T-cell (primary cell): Measurements from ENCODE around the gene EGFL6. TPM values are rescaled to one million over a fixed set of nuclear protein-coding genes. Genes with fewer than 3 reads are reported as not detected.
"Not testable (repeated sequence)": the region's sequence is repeated elsewhere in the genome, so short reads cannot be mapped to it uniquely, and the experiment has no call there.

Source experiments
- ATAC-seq, 4 experiments: fragments of 200-7000 bp in 3 of 4; fragments of 150-1000 bp in 1 of 4; cut with Tn5 transposase; replicated peaks in 1 of 4; 1 replicate in 3 of 4; 2 replicates in 1 of 4; pipeline ENCODE4 v1.10.0; 2021; ENCODE audit warnings: moderate library complexity in 3 of 4, mild to moderate bottlenecking in 2 of 4, moderate number of reproducible peaks in 1 of 4
- CTCF ChIA-PET, 2 donors: fragments of 300-600 bp; sonication (Branson Sonifier 250); formaldehyde crosslinking; loops; one replicate each; lab custom pipeline; 2022; ENCODE audit warnings: antibody characterized with exemption in 2 of 2; lab: Charles Lee
- POLR2A ChIA-PET, 2 donors: fragments of 300-600 bp; sonication (Branson Sonifier 250); formaldehyde crosslinking; loops; one replicate each; lab custom pipeline; 2022; ENCODE audit warnings: antibody characterized with exemption in 2 of 2; lab: Charles Lee
- DNase-seq, 35 experiments: peaks; one replicate each; pipeline versions ENCODE4 v3.0.0 to v3.0.0-alpha.2; 2013 to 2023
- H3K27ac ChIP-seq: one replicate; pipeline ENCODE4 v1.5.1; 2013; ENCODE audit warnings: low read length
- H3K27me3 ChIP-seq, 2 experiments: replicated peaks in 1 of 2; 1 replicate in 1 of 2; 2 replicates in 1 of 2; pipeline versions ENCODE4 v1.6.1 to v1.7.0; 2013; ENCODE audit warnings: low read length in 1 of 2, mixed read lengths in 1 of 2; ENCODE audit not compliant: control insufficient read depth in 2 of 2, insufficient read depth in 2 of 2; ENCODE audit errors: extremely low read depth in 1 of 2
- H3K36me3 ChIP-seq, 2 donors: 1 replicate in 1 of 2; 2 replicates in 1 of 2; pipeline versions ENCODE4 v1.6.1 to v1.7.0; 2013; ENCODE audit warnings: low read length in 1 of 2; ENCODE audit not compliant: control insufficient read depth in 2 of 2, insufficient read depth in 1 of 2; ENCODE audit errors: extremely low read depth in 1 of 2
- H3K4me1 ChIP-seq, 2 experiments: 1 replicate in 1 of 2; 2 replicates in 1 of 2; pipeline versions ENCODE4 v1.6.1 to v1.7.0; 2013; ENCODE audit warnings: low read length in 2 of 2, mixed read lengths in 1 of 2; ENCODE audit not compliant: insufficient read depth in 2 of 2, control insufficient read depth in 1 of 2; ENCODE audit errors: extremely low read depth in 1 of 2
- H3K4me3 ChIP-seq, 2 donors: 1 replicate in 1 of 2; 2 replicates in 1 of 2; pipeline versions ENCODE4 v1.5.1 to v1.7.0; 2013; ENCODE audit warnings: mild to moderate bottlenecking in 2 of 2, low read length in 1 of 2, moderate library complexity in 1 of 2; ENCODE audit not compliant: control insufficient read depth in 1 of 2; ENCODE audit errors: extremely low read depth in 1 of 2
- H3K9me3 ChIP-seq: 2 replicates; pipeline ENCODE4 v1.7.0; 2013
- H3K27ac Mint-ChIP-seq, 2 donors: one replicate each; pipeline ENCODE4 v1.8.0; 2020 to 2021; ENCODE audit warnings: mild to moderate bottlenecking in 2 of 2, mixed read lengths in 2 of 2
- H3K27me3 Mint-ChIP-seq, 2 donors: one replicate each; pipeline ENCODE4 v1.8.0; 2021 to 2022; ENCODE audit warnings: mixed read lengths in 2 of 2
- H3K36me3 Mint-ChIP-seq: one replicate; pipeline ENCODE4 v1.8.0; 2021; ENCODE audit warnings: mixed read lengths
- H3K4me1 Mint-ChIP-seq, 3 donors: one replicate each; pipeline ENCODE4 v1.8.0; 2020 to 2022; ENCODE audit warnings: mixed read lengths in 3 of 3, mild to moderate bottlenecking in 1 of 3
- H3K4me3 Mint-ChIP-seq, 3 donors: one replicate each; pipeline ENCODE4 v1.8.0; 2020 to 2022; ENCODE audit warnings: mild to moderate bottlenecking in 3 of 3, mixed read lengths in 3 of 3, moderate library complexity in 3 of 3
- H3K9me3 Mint-ChIP-seq, 3 donors: one replicate each; pipeline ENCODE4 v1.8.0; 2020 to 2022; ENCODE audit warnings: mixed read lengths in 3 of 3
- WGBS: methylation state at CpG from one replicate; pipeline ENCODE4 v1.1.5; 2013; ENCODE audit warnings: missing lambda C conversion rate; ENCODE audit not compliant: insufficient coverage; 5-methylcytosine and 5-hydroxymethylcytosine counted together
- total RNA-seq, 35 experiments: library from RNA in 6 of 35; stranded (reverse) in 6 of 35; fragments of 120-200 nt in 1 of 35; gene quantifications; one replicate each; pipeline versions ENCODE4 v1.2.1 to v1.2.4 and lab custom pipeline; 2013 to 2026

The EGFL6 gene
- total RNA-seq, 5 donors from 2014 or later (not counting 1 experiment from before 2014, with no cell fraction given), result 0.09 to 0.26 TPM; not detected in 3

DNA sequence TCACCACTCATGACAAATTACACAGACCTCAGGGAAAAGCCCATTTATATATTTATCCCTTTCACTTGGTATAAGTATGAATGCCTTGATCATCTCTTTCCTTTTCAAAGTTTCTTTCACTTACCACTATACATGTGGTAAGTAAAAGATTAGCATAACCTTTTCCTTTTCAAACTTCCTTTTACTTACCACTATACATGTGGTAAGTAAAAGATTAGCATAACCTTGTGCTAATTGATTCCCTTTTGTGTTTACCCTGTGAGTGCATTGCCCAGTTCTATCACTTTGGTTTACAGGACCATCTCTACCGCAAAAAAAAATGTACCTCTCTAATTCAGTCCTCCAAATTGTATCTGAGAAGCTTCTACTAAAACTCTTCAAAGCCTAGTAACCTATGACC lies 50.8 kb downstream of the EGFL6 start:
- H3K27ac ChIP-seq, result no peak overlapping the region
- no peak for ATAC-seq
- Mint-ChIP-seq H3K9me3 (no peaks in the 10 kb centered on the region), H3K27ac (no peak overlapping the region), H3K27me3 (peaks cover 0 to 20% of the 10 kb centered on the region in 2 donors), H3K36me3 (no peaks in the 10 kb centered on the region), H3K4me1 (peaks cover 0 to 3% (median 0%) of the 10 kb centered on the region in 3 donors), H3K4me3 (no peak overlapping the region)
- no CpG with 5 or more reads among the region's 1 CpG for WGBS
- H3K4me1 ChIP-seq, result no peaks in the 10 kb centered on the region
- no peak for DNase-seq
- no peaks in the 10 kb centered on the region for H3K27me3 ChIP-seq
- POLR2A ChIA-PET, result no interaction called here
- CTCF ChIA-PET, result no interaction called here
- H3K36me3 ChIP-seq, result no peaks in the 10 kb centered on the region
- no peaks in the 10 kb centered on the region for H3K9me3 ChIP-seq
- H3K4me3 ChIP-seq, result no peak overlapping the region

DNA sequence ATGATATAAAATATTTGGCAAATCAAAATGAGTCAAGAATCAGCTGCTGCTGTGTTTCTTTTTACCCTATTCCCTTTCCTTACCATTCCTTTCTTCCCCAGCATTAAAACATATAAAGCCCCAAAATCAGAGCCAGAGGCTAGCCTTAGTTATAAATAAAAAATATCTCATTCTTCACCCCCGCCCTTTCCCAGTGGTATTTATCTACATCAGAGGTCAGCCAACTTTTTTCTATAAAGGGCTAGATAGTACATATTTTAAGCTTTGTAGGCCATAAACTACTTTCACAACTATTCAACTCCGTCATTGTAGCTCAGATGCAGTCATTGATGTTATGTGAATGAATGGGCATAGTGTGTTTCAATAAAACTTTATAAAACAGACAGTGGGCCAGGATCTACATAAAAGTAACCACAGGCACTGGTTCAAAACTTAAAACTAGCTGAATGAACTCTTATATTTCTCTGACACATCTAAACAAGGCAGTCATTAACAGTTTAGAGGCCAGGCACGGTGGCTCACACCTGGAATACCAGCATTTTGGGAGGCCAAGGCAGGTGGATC lies 53.1 kb downstream of the EGFL6 start:
- H3K27ac ChIP-seq, result no peak overlapping the region
- Mint-ChIP-seq H3K27ac (no peak overlapping the region), H3K27me3 (peaks cover 0 to 34% of the 10 kb centered on the region in 2 donors), H3K4me1 (peaks cover 0 to 3% (median 0%) of the 10 kb centered on the region in 3 donors), H3K9me3 (no peaks in the 10 kb centered on the region), H3K4me3 (no peak overlapping the region), H3K36me3 (no peaks in the 10 kb centered on the region)
- no peaks in the 10 kb centered on the region for H3K36me3 ChIP-seq
- H3K9me3 ChIP-seq, result no peaks in the 10 kb centered on the region
- no peak overlapping the region for H3K4me3 ChIP-seq
- DNase-seq (no peak), ATAC-seq (no peak)
- POLR2A ChIA-PET, result no interaction called here
- H3K27me3 ChIP-seq, result peaks cover 0 to 2% of the 10 kb centered on the region in 2 experiments
- CTCF ChIA-PET, result no interaction called here
- no peaks in the 10 kb centered on the region for H3K4me1 ChIP-seq
- WGBS, result no CpG with 5 or more reads among the region's 3 CpGs

DNA sequence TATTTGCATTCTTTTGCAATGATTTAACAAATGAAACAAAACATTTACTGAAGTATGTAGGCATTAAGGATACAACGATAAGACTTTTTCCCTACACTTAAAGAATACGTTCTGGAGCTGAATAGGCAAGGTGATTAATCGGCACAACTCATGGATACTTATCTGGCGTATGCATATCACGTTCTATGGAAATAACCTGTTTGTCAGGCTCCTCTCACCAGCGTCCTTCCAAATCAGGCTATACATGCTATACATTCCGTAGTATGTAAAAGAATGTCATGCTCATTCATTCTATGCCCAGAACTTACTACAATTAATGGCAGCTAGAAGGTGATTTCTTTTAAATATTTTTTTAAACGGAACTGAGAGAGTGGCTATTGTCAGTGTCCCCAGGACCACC lies 57.9 kb downstream of the EGFL6 start:
- Histone ChIP-seq H3K4me3 (no peak overlapping the region), H3K27ac (no peak overlapping the region), H3K27me3 (peaks cover 0 to 2% of the 10 kb centered on the region in 2 experiments), H3K36me3 (no peaks in the 10 kb centered on the region), H3K4me1 (no peaks in the 10 kb centered on the region), H3K9me3 (no peaks in the 10 kb centered on the region)
- Mint-ChIP-seq H3K9me3 (peaks cover 0 to 8% (median 0%) of the 10 kb centered on the region in 3 donors), H3K4me3 (no peak overlapping the region), H3K27ac (no peak overlapping the region), H3K36me3 (no peaks in the 10 kb centered on the region), H3K27me3 (peaks cover 0 to 25% of the 10 kb centered on the region in 2 donors), H3K4me1 (no peaks in the 10 kb centered on the region)
- ChIA-PET POLR2A (no interaction called here), CTCF (no interaction called here)
- ATAC-seq (no peak), DNase-seq (no peak)
- WGBS, result no CpG with 5 or more reads among the region's 8 CpGs

DNA sequence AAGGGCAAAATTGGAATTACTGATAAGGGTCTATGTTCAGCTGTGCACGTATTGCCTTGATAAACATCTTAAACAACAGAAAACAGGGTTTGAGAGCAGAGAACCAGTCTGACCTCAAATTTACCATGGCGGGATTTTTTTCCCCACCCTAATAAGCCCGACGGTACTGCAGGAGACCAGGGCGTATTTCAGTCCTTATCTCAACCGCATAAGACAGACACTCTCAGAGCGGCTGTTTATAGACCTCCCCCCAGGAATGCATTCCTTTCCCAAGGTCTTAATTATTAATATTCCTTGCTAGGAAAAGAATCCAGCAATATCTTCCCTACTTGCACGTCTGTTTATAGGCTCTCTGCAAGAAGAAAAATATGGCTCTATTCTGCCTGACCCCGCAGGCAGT lies 67.8 kb downstream of the EGFL6 start:
- POLR2A ChIA-PET, H3K4me1 ChIP-seq, ATAC-seq, H3K36me3 ChIP-seq, H3K4me3 Mint-ChIP-seq, CTCF ChIA-PET, H3K4me3 ChIP-seq, H3K27me3 ChIP-seq, H3K9me3 ChIP-seq, DNase-seq, H3K4me1 Mint-ChIP-seq, H3K27ac Mint-ChIP-seq, H3K36me3 Mint-ChIP-seq, H3K27ac ChIP-seq: not testable (repeated sequence)
- WGBS, result 100% methylated on average over 1 of the region's 9 CpGs
- H3K27me3 Mint-ChIP-seq, result peaks cover 2 to 33% of the 10 kb centered on the region in 2 donors
- H3K9me3 Mint-ChIP-seq, result peaks cover 9 to 12% (median 12%) of the 10 kb centered on the region in 3 donors

DNA sequence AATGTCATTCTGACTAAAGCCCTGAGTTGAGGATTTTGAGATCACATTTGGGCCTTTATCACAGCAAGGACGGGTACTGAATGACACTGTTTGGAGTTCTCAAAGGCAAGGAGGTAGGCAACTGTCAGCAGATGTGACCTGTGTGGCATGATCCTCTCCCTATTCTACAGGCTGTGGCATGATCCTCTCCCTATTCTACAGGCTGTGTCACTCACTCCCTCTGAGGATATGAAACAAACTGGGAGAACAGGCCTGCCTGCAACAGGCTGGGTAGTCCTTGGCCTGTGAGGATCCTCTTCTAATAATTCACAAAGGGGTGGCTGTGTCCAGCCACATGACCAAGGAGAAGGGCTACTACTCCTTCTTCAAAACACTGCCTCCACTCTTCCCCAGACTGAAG lies 68.6 kb downstream of the EGFL6 start:
- no peak for ATAC-seq

DNA sequence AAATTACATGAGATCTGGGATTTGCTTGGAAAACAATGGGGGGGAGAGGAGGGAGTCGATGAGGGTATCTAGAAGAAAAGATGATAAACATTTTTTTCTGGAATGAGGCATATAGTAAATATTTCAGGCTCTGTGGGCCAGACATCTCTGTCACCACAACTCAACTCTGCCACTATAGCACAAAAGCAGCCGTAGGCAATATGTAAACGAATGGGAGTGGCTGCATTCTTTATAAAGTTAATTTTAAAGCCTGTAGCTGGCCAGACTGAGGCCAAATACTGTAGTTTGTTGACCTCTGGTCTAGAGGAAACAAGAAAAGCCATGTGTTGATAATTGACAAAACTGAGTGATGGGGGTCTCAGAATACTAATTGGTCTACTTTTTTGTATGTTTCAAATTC lies 69.4 kb downstream of the EGFL6 start:
- no peaks in the 10 kb centered on the region for H3K36me3 Mint-ChIP-seq
- no peak for DNase-seq
- Histone ChIP-seq H3K4me3 (no peak overlapping the region), H3K27me3 (peaks cover 0 to 2% of the 10 kb centered on the region in 2 experiments), H3K4me1 (no peaks in the 10 kb centered on the region), H3K9me3 (no peaks in the 10 kb centered on the region), H3K36me3 (no peaks in the 10 kb centered on the region), H3K27ac (no peak overlapping the region)
- no peak for ATAC-seq
- no CpG with 5 or more reads among the region's 3 CpGs for whole genome bisulfite sequencing
- CTCF ChIA-PET, result no interaction called here
- peaks cover 2 to 30% of the 10 kb centered on the region in 2 donors for H3K27me3 Mint-ChIP-seq
- no peak overlapping the region for H3K27ac Mint-ChIP-seq
- no peak overlapping the region for H3K4me3 Mint-ChIP-seq
- H3K4me1 Mint-ChIP-seq, result no peaks in the 10 kb centered on the region
- peaks cover 9 to 12% (median 12%) of the 10 kb centered on the region in 3 donors for H3K9me3 Mint-ChIP-seq
- POLR2A ChIA-PET, result no interaction called here

More for the DNA sequence above, 68.6 kb downstream of the EGFL6 start:
- H3K4me1 ChIP-seq, result no peaks in the 10 kb centered on the region
- peaks cover 0 to 2% of the 10 kb centered on the region in 2 experiments for H3K27me3 ChIP-seq
- H3K4me3 ChIP-seq, result no peak overlapping the region
- no peak overlapping the region for H3K27ac Mint-ChIP-seq
- no peaks in the 10 kb centered on the region for H3K4me1 Mint-ChIP-seq
- POLR2A ChIA-PET, result no interaction called here
- H3K27me3 Mint-ChIP-seq, result peaks cover 2 to 30% of the 10 kb centered on the region in 2 donors
- H3K4me3 Mint-ChIP-seq, result no peak overlapping the region
- H3K36me3 Mint-ChIP-seq, result no peaks in the 10 kb centered on the region
- DNase-seq, result no peak
- peaks cover 9 to 12% (median 12%) of the 10 kb centered on the region in 3 donors for H3K9me3 Mint-ChIP-seq
- CTCF ChIA-PET, result no interaction called here
- no peaks in the 10 kb centered on the region for H3K9me3 ChIP-seq
- H3K36me3 ChIP-seq, result no peaks in the 10 kb centered on the region
- no peak overlapping the region for H3K27ac ChIP-seq
- no CpG with 5 or more reads among the region's 1 CpG for WGBS
